Smooth muscle cell (in vitro differentiated cells): Measurements from ENCODE around the gene RPL3. TPM values are rescaled to one million over a fixed set of nuclear protein-coding genes. Genes with fewer than 3 reads are reported as not detected.
A peak's percentile ranks its signal among the peaks of the same experiment; 100 is the strongest.

Source experiments
- DNase-seq: peaks from one replicate; lab custom pipeline; 2025; ENCODE audit not compliant: unreplicated experiment; lab: John Stamatoyannopoulos, UW
- H2AFZ ChIP-seq: fragments of 200-600 bp; sonication (generic); 2 replicates; pipeline ENCODE4 v1.6.0; 2016; ENCODE audit warnings: antibody characterized with exemption, low read depth, mild to moderate bottlenecking
- H3F3A ChIP-seq: fragments of 200-600 bp; sonication (generic); 2 replicates; pipeline ENCODE4 v1.6.0; 2017; ENCODE audit warnings: antibody characterized with exemption, low read depth
- H3K27ac ChIP-seq: fragments of 200-600 bp; sonication (generic); 2 replicates; pipeline ENCODE4 v1.5.1; 2016; ENCODE audit warnings: low read depth, mild to moderate bottlenecking
- H3K27me3 ChIP-seq: fragments of 200-600 bp; sonication (generic); 2 replicates; pipeline ENCODE4 v1.6.1; 2016; ENCODE audit warnings: low read depth, mild to moderate bottlenecking
- H3K36me3 ChIP-seq: fragments of 200-600 bp; sonication (generic); 2 replicates; pipeline ENCODE4 v1.5.1; 2016; ENCODE audit warnings: low read depth
- H3K4me1 ChIP-seq: fragments of 200-600 bp; sonication (generic); 2 replicates; pipeline ENCODE4 v1.5.1; 2016; ENCODE audit warnings: low read depth
- H3K4me2 ChIP-seq: fragments of 200-600 bp; sonication (generic); 2 replicates; pipeline ENCODE4 v1.6.0; 2016; ENCODE audit warnings: mild to moderate bottlenecking
- H3K4me3 ChIP-seq: fragments of 200-600 bp; sonication (generic); 2 replicates; pipeline ENCODE4 v1.5.1; 2016; ENCODE audit warnings: mild to moderate bottlenecking
- H3K79me2 ChIP-seq: fragments of 200-600 bp; sonication (generic); 2 replicates; pipeline ENCODE4 v1.6.0; 2016; ENCODE audit warnings: low read depth, mild to moderate bottlenecking
- H3K9ac ChIP-seq: fragments of 200-600 bp; sonication (generic); 2 replicates; pipeline ENCODE4 v1.6.0; 2016; ENCODE audit warnings: low read depth
- H3K9me3 ChIP-seq: fragments of 200-600 bp; sonication (generic); replicated peaks from 2 replicates; pipeline ENCODE4 v1.5.1; 2016; ENCODE audit warnings: low read depth
- H4K20me1 ChIP-seq: fragments of 200-600 bp; sonication (generic); 2 replicates; pipeline ENCODE4 v1.6.0; 2016; ENCODE audit warnings: low read depth
- WGBS: methylation state at CpG from one replicate; pipeline ENCODE4 v1.1.7; 2016; ENCODE audit warnings: low lambda C conversion rate; 5-methylcytosine and 5-hydroxymethylcytosine counted together
- polyA plus RNA-seq: library from polyadenylated mRNA; unstranded; fragments of >200 nt; fragmentation: Nextera tagmentation; extraction: Ambion mirVana; gene quantifications from 2 replicates; pipeline ENCODE4 v1.2.1, GENCODE V29; 2016
- total RNA-seq: library from RNA; depleted of rRNA; stranded (reverse); fragments of >200 nt; gene quantifications from 2 replicates; pipeline ENCODE4 v1.2.3, GENCODE V29; 2014
- TF ChIP-seq, protein P1 (sequence below): fragments of 200-600 bp; sonication (generic); IDR thresholded peaks from 2 replicates; pipeline ENCODE4 v1.5.1; 2017; ENCODE audit warnings: borderline replicate concordance, mild to moderate bottlenecking, antibody characterized with exemption; ENCODE audit not compliant: insufficient read depth, poor library complexity, severe bottlenecking

RPL3 gene
- total RNA-seq: 1,022 and 1,136 TPM in 2 replicates
- polyA plus RNA-seq: 717 and 749 TPM in 2 replicates

DNA sequence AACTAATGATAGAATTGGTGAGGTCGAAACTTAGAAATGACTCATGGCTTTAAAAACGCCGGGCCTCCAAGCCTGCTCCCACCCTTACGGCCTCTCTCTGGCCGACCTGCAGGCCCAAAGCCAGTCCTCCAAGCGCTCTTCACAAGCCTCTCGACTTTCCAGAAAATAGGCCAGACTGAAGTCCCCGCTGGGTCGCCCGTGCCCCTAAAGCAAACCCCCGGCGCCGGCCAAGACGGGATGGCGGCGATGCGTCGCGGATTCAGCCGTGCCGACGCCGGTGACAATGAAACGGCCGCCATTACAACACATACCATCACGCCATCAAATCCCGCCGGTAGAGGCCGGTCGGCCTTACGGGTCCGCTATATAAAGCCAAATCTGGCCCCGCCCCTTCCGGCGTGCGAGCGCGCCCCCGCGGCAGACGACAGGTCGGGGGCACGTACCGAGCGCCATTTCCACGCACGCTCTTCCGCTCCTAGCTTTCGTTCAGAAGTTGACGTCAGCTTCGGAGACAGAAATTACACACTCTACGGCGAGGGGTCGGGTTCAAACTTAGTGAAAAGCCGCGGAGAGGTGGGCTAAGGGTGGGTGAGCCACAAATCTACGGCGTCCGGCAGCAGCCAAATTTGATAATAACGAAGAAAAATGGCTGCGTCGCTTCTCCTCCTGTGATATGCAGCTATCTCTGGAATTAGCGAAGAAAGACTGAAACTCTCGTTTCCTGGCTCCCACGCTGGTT lies at the start of gene RPL3:
Gene RPL3, minus strand, starts transcription at position 340 of the 739 bp plus-strand sequence. Its CDS starts 26 bp downstream, at position 314.
- Histone ChIP-seq H3F3A (peaks cover 37% of the 10 kb centered on the region), H2AFZ (peak within 1 kb of the TSS; percentile 71), H3K79me2 (peaks cover 47% of the 10 kb centered on the region), H3K4me3 (peak within 1 kb of the TSS; percentile 94), H3K4me1 (peaks cover 30% of the 10 kb centered on the region), H3K27me3 (no peaks in the 10 kb centered on the region), H3K27ac (peak within 1 kb of the TSS; percentile 94), H3K9ac (peak within 1 kb of the TSS; percentile 89), H3K4me2 (peak within 1 kb of the TSS; percentile 98), H4K20me1 (peaks cover 49% of the 10 kb centered on the region), H3K9me3 (no peaks in the 10 kb centered on the region), H3K36me3 (no peaks in the 10 kb centered on the region)
- TF ChIP-seq, protein P1, sequence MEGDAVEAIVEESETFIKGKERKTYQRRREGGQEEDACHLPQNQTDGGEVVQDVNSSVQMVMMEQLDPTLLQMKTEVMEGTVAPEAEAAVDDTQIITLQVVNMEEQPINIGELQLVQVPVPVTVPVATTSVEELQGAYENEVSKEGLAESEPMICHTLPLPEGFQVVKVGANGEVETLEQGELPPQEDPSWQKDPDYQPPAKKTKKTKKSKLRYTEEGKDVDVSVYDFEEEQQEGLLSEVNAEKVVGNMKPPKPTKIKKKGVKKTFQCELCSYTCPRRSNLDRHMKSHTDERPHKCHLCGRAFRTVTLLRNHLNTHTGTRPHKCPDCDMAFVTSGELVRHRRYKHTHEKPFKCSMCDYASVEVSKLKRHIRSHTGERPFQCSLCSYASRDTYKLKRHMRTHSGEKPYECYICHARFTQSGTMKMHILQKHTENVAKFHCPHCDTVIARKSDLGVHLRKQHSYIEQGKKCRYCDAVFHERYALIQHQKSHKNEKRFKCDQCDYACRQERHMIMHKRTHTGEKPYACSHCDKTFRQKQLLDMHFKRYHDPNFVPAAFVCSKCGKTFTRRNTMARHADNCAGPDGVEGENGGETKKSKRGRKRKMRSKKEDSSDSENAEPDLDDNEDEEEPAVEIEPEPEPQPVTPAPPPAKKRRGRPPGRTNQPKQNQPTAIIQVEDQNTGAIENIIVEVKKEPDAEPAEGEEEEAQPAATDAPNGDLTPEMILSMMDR: no peak
- peak; percentile 90 for DNase-seq
- WGBS: under 1% methylated on average over 65 of the region's 65 CpGs

- no peak overlapping the region for H3K9ac ChIP-seq
- H3K27me3 ChIP-seq: no peaks in the 10 kb centered on the region
- no peaks in the 10 kb centered on the region for H3K36me3 ChIP-seq
- no peak for DNase-seq
- no peaks in the 10 kb centered on the region for H3K9me3 ChIP-seq
- WGBS: 89% methylated on average over 6 of the region's 6 CpGs
- TF ChIP-seq, protein P1: no peak
- no peaks in the 10 kb centered on the region for H3K4me1 ChIP-seq
- no peaks in the 10 kb centered on the region for H3F3A ChIP-seq
- H3K79me2 ChIP-seq: no peaks in the 10 kb centered on the region
- H3K27ac ChIP-seq: no peak overlapping the region
- no peak overlapping the region for H2AFZ ChIP-seq
- H4K20me1 ChIP-seq: peaks cover 13% of the 10 kb centered on the region
- no peak overlapping the region for H3K4me3 ChIP-seq
- H3K4me2 ChIP-seq: no peak overlapping the region
Observed at GRCh38 chr22:39369186-39369585, 49.8 kb upstream of the RPL3 start.

- Histone ChIP-seq H3K27me3 (no peaks in the 10 kb centered on the region), H3K4me1 (no peaks in the 10 kb centered on the region), H3K79me2 (no peaks in the 10 kb centered on the region), H3K9me3 (no peaks in the 10 kb centered on the region), H3K36me3 (no peaks in the 10 kb centered on the region), H3F3A (no peaks in the 10 kb centered on the region), H4K20me1 (peaks cover 19% of the 10 kb centered on the region), H3K4me2 (no peak overlapping the region), H3K27ac (no peak overlapping the region), H3K9ac (no peak overlapping the region), H2AFZ (no peak overlapping the region), H3K4me3 (no peak overlapping the region)
- 90% methylated on average over 9 of the region's 9 CpGs for WGBS
- TF ChIP-seq, protein P1: no peak
- no peak for DNase-seq
Observed at GRCh38 chr22:39368461-39368911, 49.1 kb upstream of the RPL3 start.
